ENCODE data around the gene RAI1.

The RAI1 gene

DNA sequence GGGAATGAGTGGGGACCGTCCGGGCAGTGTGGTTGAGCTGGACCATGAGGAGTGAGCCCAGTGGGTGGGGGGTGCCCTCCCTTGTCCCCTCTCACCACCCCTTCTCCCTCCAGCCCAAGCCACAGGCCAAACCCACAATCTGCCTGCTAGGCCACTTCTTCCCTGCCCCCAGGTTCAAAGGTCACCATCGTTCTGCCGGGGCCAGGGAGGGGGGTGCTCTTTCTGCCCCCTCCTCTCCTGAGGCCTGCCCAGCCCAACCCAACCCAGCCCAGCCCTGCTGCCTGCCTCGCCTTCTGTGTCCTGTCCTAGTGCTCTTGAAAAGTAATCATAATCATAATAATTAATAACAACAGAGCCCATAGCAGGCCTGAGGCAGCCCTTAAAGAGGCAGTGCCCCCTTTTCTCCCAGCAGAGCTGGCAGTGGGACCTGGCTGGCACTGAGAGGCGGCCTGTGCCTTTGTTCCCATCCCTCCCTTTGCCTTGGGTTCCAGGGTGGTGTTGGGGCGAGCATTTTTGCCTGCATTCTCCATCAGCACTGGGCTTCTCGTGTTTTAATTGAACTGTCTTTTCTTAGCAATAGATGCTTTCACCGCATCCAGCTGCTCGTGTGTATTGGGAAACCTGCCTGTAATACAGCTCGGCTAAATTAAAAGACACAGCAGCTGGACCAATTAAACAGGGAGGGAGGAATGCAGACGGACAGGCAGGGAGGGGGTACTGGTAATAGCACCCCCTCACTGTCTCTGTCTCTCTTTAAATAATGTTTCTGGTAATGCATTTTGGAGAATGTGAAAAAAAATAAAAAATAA lies 108.8 kb downstream of the RAI1 start:
- no peak for DNase-seq

DNA sequence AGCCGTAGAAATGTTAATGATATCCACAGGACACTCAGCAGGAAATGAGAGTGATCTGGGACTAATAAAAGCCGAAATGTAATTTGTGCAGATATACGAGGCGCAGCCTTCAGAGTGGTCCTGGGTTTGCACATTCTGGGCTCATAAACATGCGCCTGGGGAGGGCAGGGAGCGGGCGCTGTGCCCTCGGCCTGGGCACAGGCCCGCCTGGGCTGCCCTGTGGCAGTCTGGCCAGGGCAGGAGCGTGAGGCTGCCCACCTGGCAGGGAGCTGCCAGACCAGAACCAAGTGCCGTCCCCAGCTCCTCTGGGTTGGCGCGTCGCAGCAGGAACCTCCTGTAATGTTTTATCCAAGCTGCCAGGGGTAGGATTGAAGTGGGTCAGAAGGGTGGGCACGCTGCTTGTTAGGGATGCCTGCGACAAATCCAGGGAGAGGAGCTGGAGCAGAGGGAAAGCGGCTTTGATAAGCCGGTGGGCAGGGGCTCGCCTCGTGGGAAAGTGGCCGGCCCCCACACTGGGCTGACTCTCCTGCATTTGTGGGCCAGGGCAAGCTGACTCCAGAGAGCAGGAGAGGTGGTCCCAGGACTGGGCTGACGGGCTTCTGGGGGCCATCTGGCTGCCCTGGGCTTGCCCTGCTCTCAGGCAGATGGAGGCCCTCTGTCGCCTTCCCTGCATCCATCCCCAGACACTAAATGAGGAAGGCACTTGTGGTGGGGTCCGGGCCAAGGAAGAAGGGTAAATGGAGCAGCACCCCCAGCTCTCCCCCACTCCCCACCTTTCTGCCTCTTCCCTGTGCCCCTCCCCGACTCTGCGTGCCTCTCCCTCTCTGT lies 109.6 kb downstream of the RAI1 start:
- DNase-seq = no peak

DNA sequence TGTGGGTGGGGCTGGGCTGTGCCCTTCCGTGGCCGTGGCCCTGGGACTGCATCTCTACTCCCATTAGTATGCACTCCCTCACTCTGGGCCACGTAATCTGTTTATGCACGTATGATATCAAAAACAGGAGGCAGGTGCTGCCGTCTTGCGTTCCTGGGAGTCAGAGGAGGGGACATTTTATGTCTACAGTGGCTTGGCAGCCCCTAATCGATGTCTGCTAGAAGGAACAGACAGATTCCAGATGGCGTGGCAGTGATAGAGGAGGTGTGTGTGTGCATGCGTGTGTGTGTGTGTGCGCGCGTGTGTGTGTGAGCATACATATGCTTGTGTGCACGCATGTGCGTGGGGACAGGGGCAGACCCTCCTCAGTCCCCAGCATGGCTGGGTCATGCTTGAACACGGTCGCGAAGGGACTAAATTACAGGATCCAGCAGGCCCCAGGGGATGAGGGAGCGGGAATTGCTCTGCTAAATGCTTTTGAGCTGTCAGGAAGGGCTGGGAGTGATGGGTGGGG lies 110.8 kb downstream of the RAI1 start:
- DNase-seq = no peak

DNA sequence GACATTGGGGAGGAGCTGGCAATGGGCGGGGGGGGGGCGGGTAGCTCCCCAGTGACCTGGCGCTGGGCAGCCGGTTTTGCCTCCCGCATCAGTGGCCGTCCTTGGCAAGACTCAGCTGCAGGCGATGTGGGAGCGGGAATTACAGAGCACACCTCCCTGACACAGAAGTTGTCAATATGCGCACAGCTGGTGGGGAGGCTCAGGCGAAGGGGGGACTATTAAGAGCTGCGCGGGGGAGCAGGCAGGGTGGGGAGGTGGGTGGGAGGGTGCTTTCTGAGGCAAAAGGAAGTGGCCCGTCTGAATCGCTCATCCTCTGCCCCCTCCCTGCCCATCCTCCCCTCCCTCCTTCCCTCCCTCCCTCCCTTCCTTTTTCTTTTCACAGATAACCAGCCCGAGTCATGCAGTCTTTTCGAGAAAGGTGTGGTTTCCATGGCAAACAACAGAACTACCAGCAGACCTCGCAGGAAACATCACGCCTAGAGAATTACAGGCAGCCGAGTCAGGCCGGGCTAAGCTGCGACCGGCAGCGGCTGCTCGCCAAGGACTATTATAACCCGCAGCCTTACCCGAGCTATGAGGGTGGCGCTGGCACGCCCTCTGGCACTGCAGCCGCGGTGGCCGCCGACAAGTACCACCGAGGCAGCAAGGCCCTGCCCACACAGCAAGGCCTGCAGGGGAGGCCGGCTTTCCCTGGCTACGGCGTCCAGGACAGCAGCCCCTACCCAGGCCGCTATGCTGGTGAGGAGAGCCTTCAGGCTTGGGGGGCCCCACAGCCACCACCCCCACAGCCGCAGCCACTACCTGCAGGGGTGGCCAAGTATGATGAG lies 111.5 kb downstream of the RAI1 start:
- DNase-seq = no peak

DNA sequence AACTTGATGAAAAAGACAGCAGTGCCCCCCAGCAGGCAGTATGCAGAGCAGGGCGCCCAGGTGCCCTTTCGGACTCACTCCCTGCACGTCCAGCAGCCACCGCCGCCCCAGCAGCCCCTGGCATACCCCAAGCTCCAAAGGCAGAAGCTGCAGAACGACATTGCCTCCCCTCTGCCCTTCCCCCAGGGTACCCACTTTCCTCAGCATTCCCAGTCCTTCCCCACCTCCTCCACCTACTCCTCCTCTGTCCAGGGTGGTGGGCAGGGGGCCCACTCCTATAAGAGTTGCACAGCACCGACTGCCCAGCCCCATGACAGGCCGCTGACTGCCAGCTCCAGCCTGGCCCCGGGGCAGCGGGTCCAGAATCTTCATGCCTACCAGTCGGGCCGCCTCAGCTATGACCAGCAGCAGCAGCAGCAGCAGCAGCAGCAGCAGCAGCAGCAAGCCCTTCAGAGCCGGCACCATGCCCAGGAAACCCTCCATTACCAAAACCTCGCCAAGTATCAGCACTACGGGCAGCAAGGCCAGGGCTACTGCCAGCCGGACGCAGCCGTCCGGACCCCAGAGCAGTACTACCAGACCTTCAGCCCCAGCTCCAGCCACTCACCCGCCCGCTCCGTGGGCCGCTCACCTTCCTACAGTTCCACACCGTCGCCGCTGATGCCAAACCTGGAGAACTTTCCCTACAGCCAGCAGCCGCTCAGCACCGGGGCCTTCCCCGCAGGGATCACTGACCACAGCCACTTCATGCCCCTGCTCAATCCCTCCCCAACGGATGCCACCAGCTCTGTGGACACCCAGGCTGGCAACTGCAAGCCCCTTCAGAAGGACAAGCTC lies 112.3 kb downstream of the RAI1 start:
- DNase-seq = no peak

DNA sequence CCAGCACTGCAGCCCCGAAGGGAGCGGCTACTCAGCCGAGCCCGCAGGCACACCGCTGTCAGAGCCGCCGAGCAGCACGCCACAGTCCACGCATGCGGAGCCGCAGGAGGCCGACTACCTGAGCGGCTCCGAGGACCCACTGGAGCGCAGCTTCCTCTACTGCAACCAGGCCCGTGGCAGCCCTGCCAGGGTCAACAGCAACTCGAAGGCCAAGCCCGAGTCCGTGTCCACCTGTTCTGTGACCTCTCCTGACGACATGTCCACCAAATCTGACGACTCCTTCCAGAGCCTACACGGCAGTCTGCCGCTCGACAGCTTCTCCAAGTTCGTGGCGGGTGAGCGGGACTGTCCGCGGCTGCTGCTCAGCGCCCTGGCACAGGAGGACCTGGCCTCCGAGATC lies 113.1 kb downstream of the RAI1 start:
- no peak for DNase-seq

DNA sequence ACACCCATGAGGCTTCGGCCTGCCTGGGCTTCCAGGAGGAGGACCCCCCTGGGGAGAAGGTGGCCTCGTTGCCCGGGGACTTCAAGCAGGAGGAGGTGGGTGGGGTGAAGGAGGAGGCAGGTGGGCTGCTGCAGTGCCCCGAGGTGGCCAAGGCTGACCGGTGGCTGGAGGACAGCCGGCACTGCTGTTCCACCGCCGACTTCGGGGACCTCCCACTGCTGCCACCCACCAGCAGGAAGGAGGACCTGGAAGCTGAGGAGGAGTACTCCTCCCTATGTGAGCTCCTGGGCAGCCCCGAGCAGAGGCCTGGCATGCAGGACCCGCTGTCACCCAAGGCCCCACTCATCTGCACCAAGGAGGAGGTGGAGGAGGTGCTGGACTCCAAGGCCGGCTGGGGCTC lies 114.0 kb downstream of the RAI1 start:
- no peak for DNase-seq

DNA sequence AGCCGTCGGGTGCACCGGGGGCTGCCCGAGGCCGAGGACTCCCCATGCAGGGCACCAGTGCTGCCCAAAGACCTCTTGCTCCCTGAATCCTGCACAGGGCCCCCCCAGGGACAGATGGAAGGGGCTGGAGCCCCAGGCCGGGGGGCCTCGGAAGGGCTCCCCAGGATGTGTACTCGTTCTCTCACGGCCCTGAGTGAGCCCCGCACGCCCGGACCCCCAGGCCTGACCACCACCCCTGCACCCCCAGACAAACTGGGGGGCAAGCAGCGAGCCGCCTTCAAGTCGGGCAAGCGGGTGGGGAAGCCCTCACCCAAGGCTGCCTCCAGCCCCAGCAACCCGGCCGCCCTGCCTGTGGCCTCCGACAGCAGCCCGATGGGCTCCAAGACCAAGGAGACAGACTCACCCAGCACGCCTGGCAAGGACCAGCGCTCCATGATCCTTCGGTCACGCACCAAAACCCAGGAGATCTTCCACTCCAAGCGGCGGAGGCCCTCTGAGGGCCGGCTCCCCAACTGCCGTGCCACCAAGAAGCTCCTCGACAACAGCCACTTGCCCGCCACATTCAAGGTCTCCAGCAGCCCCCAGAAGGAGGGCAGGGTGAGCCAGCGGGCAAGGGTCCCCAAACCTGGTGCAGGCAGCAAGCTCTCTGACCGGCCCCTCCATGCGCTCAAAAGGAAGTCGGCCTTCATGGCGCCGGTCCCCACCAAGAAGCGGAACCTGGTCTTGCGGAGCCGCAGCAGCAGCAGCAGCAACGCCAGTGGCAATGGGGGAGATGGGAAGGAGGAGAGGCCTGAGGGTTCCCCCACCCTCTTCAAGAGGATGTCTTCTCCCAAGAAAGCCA lies 114.9 kb downstream of the RAI1 start:
- DNase-seq = no peak

DNA sequence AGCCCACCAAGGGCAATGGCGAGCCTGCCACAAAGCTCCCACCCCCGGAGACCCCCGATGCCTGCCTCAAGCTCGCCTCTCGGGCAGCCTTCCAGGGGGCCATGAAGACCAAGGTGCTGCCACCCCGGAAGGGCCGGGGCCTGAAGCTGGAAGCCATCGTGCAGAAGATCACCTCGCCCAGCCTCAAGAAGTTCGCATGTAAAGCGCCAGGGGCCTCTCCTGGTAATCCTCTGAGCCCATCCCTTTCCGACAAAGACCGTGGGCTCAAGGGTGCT lies 115.5 kb downstream of the RAI1 start:
- no peak for DNase-seq

DNA sequence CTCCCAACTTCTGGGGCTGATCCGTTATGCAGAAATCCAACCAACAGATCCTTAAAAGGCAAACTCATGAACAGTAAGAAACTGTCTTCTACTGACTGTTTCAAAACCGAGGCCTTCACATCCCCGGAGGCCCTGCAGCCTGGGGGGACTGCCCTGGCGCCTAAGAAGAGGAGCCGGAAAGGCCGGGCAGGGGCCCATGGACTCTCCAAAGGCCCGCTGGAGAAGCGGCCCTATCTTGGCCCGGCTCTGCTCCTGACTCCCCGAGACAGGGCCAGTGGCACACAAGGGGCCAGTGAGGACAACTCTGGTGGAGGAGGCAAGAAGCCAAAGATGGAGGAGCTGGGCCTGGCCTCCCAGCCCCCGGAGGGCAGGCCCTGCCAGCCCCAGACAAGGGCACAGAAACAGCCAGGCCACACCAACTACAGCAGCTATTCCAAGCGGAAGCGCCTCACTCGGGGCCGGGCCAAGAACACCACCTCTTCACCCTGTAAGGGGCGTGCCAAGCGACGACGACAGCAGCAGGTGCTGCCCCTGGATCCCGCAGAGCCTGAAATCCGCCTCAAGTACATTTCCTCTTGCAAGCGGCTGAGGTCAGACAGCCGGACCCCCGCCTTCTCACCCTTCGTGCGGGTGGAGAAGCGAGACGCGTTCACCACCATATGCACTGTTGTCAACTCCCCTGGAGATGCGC lies 116.0 kb downstream of the RAI1 start:
- no peak for DNase-seq

DNA sequence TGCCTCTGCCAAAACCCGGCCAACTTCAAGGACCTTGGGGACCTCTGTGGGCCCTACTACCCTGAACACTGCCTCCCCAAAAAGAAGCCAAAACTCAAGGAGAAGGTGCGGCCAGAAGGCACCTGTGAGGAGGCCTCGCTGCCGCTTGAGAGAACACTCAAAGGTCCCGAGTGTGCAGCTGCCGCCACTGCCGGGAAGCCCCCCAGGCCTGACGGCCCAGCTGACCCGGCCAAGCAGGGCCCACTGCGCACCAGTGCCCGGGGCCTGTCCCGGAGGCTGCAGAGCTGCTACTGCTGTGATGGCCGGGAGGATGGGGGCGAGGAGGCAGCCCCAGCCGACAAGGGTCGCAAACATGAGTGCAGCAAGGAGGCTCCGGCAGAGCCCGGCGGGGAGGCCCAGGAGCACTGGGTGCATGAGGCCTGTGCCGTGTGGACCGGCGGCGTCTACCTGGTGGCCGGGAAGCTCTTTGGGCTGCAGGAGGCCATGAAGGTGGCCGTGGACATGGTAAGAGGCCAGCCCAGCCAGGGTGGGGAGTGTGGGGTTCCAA lies 116.8 kb downstream of the RAI1 start:
- no peak for DNase-seq

DNA sequence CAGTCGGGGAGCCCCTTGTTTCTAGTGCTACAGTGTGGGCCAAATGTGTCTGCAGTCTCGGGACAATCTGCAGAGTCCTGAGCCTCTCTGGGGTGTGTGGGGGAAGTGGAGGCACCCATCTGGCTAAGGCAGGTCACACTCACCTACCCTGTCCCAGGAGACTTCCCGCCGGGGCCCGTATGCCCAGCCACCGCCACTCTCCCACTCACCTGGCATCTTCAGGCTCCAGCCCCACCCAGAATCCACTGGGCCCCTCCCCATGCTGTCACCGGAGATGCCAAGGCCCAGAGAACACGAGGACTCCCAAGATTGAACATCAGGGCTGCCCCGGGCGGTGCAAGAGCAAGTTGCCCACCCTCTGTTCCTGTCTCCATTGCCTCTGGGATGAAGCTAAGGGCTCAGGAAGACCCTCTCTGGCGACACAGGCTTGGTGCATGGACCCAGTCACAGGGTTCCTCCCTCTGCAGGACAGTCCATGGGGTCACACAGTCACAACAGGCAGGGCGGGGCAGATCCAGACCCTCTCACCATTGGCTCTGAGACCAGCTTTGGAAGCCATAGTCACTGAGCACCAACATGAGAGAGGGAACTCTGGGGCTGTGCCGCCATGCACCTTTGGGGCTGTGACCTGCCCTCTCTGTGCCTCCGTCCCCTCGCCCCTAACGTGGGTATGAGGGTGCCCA lies 117.5 kb downstream of the RAI1 start:
- no peak for DNase-seq

DNA sequence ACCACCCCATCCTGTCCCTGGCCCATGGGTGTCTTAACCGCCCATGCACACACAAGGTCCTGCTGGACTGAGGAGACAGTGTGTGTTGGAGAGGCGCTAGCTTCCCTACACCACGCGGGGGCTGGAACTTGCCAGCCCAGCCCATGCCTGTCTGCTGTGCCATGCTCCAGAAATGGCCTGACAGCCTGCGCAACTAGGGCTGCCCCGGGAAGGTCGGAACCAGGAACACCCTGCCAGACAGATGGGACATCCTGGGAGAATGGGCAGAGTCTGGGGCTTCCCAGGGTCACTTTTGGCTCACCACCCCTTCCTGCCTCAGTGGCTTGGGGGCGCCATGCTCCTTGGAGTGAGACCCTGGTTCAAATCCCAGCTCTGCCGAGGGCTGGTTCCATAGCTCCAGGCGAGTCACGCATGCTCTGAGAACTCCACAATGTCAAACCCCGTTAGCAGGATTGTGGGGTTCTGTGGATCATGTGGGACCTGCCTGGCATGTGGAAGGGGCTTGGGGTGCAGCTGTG lies 119.3 kb downstream of the RAI1 start:
- DNase-seq = no peak

DNA sequence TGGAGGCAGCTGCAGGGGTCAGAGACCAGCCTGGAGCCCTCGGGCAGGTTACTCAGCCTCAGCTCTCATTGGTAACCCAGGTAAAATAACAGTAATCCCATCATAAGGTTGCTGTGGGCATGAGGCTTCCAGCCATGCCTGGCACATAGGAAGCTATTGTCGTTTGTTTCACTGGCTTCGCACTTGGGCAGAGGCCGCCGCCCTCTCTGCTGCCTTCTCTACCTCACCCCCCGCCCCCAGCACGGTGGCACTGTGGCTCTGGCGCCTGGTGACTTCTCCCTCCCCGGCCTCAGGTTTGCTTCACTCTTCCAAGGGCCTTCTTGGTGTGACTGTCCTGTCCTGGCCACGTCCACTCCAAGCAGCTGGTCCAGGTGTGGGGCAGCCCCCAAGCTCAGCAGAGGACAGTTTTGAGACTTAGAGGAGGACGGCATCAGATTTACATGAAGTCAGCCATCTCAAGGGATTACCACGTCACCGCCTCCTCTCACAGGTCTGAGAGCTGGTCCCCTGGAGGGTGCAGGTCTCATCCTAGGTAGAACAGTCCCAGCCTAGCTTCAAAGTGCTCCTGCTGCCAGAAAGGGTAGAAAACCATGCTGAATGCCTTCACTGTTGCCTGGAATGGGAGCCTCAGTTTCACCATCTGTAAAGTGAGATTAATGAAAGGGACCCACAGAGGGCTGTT lies 120.7 kb downstream of the RAI1 start:
- DNase-seq = no peak

DNA sequence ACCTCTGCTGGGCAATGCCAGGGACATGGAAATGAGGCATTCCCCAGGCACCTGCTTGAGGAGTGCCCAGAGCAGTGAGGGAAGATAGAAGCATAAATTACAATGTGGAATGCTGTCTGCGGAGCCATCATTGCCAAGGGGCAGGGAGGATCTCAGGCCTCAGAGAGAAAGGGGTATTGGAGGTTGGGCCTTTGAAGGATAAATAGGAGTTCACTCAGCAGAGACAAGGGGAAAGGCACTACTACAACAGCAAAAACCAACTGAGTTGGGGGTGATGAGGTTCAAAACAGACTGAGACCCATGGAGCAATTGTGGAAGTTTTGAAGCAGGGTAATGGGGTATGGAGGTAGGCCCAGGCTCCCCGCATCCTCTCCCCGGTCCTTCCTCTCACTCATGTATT lies 122.7 kb downstream of the RAI1 start:
- no peak for DNase-seq

DNA sequence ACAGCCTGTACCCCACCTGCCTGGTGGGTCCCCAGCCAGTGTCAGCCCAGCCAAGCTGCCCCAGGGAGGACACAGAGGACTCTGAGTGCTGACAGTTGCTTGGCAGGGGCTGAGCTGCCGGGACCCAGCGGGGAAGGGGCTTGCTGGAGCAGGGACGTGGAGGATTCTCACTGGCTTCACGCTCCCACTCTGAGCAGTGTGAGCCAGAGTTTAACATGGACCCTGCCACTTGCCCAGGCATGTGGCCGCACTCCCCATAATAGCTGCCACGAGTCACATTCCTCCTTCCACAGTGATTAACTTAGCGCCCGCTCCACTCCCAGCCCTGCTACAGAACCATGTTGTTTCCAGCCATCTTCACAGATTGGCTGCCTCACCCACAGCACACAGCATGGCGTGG lies 124.3 kb downstream of the RAI1 start:
- no peak for DNase-seq

DNA sequence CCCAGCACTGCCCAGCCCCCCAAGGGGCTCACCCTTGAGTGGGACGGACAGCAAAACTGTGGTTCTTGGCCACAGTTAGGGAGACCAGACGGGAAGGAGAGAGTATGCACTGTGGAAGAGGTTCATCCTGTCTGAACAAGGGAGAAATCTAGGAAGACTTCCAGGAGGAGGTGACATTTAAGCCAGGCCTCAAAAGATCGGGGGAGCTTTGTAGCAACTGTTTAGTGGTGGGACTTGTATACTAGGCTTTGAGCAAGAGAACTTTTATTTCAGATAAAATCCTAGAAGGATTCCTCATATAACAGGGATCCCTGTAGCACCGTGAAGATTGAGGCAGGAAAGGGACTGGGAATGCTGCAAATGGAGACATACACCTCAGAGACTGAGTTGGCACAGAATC lies 124.8 kb downstream of the RAI1 start:
- DNase-seq = no peak

DNA sequence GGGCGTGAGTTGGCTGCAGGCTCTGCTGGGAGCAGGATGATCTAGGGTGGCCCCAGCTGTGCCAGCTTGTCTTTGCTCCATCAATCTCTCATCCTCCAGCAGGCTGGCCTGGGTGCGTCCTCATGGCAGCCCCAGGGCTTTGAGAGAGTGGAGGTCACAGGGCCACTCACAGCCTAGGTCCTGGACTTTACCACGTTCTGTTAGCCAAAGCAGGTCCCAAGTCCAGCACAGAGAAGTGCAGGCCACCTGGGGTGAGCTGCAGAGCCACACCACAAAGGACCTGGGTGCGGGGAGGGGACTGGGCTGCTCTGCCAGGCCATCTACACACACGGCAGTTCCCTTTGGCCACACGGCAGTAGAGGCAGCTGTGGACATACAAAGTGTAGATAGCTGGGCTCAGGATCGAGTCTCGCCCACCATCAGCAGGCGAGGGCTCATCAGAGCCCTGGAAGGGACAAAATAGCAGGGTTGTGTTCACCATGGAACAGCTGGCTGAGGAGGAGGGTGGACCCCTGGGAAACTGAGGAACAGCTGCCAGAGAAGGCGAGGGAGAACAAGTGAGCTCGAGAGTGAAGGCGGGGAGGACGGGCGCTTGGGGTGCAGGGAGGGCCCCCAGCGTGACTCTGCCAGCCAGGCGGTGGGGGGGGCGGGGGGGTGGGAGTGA lies 125.5 kb downstream of the RAI1 start:
- DNase-seq = no peak

DNA sequence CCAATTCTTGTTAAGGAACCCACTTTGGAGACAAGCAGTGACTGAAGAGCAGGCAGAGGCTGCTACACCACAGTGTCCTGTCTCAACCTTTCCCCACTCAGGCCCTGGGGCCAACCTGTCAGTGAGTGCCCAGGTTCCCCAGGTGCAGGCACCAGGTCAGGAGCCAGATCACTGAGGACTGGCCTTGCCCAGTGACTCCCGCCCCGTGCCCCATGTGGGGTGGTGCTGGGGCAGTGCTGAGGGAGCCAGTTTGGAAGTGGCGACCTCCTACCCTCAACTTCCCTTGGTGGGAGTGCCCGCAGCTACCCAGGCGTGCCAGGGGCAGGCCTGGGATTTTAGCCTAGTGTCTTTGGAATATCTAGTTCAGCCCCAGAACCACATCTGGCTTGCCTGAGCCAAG lies 126.2 kb downstream of the RAI1 start:
- no peak for DNase-seq
